Ecto neural progenitor cell (in vitro differentiated cells): ENCODE results near the gene ACADVL.

Experiments
- DNase-seq: peaks from one replicate; pipeline ENCODE4 v3.0.0-alpha.2; 2018; ENCODE audit warnings: low spot score

Gene ACADVL

DNA sequence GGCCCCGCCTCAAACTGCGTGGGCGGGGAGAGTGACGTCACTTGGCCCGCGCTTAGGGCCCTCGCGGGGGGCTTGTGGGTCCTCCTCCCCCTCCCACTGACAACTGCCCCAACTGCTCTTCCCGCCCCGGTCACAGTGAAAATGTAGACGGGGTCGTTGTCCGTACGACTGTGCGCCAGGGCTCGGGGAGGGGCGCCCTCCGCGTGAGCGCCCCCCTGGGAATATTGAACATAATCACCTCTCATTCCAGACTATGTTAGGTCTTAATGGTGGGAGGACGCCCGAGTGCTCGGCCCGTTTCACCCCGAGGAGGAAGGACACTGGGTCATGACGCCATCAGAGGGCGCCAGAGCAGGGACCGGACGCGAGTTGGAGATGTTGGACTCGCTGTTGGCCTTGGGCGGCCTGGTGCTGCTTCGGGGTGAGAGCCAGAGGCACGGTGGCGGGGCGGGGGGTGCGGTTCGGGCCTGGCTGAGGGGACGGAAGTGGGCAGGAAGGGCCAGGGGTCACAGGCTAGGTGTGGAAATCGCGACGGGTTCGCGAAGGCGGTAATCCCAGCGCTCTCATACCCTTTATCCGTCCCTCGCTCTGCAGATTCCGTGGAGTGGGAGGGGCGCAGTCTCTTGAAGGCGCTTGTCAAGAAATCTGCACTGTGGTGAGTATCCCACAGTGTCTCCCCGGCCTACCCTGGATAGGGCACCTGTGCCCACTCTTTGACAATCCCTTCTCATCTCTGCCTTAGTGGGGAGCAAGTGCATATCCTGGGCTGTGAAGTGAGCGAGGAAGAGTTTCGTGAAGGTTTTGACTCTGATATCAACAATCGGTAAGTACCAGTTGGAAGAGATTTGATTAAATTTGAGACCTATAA lies 32.7 kb downstream of the ACADVL start, which contains the start of gene ELP5:
TSS of gene ELP5 (plus strand) at position 40 of the 868 bp plus-strand sequence. CDS start at position 376, 336 bp downstream.
- DNase-seq = peak; percentile 99

DNA sequence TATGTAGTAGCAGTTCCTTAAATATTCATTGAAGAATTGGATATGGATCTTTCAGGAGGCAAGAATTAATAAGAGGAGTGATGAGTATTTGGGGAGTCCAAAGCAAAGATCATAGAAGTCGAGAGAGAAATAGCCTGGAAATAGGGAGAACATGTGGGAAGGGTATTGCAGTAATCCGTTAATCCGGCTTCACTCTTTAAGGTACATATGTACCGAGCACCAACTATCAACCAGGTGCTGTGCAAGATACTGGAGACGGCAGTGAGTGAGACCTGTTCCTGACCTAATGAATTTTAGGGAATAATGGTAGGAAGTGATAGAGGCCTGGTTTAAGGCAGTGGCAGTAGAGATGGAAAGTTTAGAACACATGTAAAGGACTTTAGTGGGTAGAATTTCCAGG lies 33.3 kb downstream of the ACADVL start:
- no peak for DNase-seq

DNA sequence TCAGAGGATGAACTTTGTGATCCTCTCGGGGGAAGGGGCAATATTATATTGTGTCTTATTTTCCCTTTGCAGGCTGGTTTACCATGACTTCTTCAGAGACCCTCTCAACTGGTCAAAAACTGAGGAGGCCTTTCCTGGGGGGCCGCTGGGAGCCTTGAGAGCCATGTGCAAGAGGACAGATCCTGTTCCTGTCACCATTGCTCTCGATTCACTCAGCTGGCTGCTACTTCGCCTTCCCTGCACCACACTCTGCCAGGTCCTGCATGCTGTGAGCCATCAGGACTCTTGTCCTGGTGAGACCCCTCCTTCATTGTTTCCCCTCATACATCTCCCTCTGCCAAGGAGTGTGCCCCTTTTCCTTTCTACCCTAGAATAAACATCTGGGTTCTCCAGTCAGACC lies 34.8 kb downstream of the ACADVL start:
- no peak for DNase-seq

DNA sequence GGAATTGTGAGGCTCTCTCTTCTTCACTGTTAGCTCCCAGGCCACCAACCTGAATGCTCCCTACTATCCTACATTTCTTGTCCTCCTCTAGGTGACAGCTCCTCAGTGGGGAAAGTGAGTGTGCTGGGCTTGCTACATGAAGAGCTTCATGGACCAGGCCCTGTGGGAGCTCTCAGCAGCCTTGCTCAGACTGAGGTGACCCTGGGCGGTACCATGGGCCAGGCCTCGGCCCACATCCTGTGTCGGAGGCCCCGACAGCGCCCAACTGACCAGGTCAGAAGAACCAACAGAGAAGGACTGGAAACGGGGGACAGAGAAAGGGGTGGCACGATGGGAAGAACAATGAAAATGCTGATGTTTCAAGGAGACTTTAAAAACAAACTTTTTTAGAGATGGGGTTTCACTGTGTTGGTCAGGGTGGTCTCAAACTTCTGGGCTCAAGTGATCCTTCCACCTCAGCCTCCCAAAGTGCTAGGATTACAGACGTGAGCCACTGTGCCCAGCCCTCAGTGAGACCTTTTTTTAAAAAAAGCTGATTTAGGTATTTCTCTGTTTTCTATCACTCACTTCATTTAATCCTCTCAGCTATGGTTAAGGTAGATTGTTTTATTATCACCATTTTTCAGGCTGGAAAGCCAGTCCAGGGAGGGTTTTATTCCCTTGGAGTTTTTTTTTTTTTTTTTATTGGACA lies 37.2 kb downstream of the ACADVL start:
- no peak for DNase-seq

DNA sequence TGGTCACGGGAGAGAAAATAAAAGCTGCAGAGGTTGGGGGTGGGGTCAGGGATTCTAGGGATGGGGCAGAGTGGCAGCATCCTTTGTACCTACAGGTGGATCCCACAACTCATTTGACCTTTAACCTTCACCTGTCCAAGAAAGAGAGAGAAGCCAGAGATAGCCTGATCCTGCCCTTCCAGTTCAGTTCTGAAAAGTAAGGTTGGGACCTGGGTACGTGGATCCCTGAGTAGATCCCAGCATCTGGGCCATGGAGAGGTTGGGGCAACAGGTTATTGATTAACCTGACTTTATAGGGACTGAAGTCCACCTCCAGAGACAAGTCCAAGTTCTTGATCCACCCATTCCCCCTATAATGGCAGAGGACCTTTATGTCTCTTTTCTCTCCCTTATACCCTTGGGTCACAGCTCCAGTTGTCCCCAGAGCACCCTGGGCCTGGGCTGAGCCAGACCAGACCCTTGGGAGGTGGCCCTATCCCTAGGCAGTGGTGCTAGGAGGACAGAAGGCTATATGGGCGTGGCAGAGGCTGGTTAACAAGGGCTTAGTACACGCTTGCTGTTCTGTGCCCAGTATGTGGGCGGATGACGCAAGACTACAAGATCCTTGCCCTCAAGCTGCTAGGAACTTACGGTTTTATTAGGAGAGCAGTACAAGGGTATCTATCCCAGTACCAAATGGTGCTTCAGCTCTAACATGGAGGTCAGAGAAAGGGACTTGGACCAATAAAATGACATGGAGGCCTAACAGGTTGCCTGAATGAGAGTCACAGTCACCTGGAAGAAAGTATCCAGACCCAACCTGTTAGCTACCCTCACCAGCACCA lies 39.2 kb downstream of the ACADVL start:
- DNase-seq = no peak

DNA sequence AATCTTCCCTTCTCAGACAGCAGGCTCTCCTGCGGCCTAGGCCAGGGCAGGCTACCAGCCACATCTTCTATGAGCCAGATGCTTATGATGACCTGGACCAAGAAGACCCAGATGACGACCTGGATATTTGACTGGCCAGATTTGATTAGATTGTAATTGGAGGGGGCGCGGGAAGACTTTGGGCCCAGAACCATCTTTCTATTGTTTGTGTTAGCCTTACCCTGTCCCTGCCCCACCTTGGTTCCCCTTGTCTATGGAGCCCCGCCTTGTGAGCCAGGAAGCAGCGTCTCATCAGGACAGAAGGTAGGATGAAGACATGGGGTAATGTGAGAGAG lies 39.8 kb downstream of the ACADVL start:
- no peak for DNase-seq

DNA sequence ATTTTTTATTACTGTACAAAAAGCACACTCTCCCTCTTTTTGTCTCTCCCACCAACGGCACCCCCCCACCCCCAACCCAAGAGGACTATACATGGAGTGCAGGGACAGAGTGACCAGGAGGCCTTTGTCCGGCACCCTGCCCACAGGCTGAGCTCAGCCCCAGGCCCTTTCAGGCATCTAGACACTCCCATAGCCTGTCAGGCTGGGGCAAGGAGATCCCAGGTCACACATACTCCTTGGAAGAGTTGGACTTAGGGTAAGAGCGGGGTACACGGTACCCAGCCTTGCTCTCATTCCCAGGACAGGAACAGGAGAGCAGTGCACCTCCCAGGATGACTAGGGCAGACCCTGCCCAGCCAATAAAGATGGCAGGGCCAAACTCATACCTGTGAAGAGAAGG lies 40.4 kb downstream of the ACADVL start:
- DNase-seq = no peak

DNA sequence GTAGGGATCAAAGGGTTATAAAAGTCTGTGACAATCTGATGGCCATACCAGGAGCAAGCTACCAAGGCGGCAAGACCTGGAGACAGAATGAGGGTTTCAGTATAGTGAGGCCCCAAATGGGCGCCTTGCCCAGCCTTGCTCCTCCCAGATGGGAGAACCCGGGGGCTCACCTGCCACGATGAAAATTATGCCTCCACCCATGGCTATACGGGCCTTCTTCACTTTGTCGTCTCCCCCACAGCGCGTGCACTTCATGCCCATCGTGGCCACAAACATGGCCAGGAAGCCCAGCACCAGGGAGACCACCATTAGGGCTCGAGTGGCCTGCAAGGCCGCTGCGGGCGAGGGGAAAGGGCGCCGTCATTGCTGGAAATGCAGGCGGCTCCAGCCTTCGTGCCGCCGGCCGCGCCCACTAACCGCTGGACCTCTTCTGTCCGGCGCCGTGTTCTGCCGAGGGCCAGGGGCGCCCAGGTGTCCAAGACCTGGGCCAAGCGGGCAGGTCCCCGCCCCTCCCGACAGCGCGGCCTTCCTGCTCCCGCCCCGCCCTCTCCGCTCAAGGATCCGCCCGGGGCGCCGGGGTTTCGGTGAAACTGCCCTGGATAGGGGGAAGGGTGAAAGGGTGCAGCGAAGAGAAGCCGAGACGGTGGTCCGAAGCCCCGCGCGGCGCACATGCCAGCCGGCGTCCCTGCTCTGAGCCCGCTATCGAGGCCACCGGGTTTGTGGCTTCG lies 41.1 kb downstream of the ACADVL start:
- DNase-seq = peak; percentile 82

DNA sequence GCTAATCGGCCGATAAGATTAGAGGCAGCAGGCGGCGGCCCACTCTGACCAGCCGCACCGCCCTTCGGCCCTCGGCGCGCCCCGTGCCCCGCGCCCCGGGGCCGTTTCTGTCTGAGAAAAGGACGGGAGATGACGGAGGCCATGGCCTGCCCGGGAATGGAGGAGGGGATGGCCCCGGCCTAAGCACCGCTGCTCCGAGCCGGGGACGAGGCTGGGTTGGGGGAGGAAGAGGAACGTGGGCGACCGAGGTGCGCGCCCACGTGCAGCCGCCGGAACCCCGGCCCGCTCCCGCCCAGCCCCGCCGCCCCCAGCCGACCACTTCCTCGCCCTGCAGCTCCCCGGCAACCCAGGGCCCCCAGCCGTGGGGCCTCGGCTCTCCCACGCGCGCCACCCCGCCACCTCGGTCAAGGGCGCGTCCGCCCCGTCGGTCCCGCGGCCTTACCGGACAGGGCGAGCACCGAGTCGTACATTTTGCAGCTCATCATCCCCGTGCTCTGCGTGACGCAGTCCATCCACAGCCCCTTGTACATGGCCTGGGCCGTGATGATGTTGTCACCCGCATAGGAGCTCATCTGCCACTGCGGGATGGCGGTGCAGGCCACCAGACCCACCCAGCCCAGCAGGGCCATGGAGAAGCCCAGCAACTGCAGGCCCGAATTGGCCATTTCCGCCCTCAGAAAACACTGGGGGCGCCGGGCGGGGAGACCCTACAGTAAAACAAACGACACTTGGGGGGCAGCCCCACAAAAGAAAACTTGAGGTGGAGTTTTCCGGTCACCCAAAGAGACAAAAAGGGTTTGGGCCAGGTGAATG lies 41.8 kb downstream of the ACADVL start:
- DNase-seq = peak; percentile 55

DNA sequence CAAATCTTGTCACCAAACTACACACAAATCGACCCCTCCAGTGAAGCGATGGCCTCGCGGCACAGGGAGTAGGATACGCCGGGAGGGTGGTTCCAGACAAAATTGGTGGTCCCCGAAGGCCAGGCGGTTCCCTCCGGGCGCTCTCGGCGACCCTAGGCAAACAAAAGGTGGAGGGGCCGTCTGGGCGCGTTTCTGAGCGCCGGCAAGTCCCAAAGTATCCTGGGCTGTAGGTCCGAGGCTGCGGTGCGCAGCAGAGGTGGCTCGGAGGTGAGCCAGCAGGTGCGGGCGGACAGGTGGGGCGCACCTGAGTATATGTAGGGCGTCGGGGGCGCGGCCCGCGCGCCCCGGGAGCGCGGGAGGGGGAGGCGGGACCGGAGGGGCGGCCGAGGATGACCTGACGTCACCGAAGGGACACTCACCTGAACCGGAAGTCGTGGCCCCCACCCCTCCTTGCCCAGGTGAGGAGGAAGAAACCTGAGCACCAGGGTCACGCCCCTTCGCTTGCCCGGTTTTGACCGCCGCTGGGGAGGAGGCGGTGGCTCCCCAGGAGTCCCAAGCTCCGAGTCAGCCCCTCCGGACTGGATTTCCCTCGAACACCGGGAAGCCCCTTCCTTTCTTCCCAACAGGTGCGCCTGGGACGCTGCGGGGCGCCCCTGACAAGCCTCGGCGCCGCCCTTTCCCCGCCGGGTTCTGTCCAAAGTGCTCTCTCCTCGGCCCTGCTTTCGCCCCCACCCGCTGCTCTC lies 42.6 kb downstream of the ACADVL start, which contains the start of gene CLDN7:
TSS of gene CLDN7 (minus strand) at position 287 of the 743 bp plus-strand sequence. CDS start 435 bp downstream, outside the sequence.
- peak; percentile 73 for DNase-seq

DNA sequence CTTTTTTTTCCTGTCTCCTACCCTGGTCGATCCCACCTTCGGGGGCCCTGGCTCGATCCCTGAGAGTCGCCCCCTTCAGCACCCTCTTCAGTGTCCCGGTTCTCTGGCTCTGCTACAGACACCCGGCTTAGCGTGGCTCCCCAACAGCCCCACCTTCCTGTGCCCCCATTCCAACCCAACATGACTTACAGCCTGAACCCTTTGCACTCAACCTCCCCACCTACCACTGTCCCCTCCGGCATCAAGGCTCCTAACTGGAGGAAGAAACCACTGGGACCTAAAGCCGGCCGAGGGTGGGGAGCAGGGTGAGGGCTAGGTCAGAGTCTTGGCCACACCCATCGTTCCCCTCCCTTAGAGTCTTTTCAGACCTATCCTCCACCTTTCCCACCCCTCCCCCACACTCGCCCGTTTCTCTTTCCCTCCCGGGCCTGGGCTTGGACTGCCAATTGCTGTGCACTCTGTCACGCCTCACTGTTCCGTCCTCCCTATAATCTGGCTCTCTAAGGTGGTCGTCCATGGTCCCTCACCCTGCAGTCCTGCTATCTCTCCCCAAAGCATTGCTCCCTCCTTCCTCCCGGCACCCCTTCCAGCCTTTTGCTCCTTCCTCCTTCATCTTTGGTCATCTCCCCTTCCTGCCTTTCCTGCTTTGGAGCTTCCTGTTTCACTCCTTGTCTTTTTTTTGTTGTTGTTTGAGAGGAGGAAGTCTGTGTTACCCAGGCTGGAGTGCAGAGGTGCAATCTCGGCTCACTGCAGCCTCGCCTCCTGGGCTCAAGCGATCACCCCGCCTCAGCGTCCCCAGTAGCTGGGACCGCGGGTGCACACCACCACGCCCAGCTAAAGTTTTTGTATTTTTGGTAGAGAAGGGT lies 43.4 kb downstream of the ACADVL start:
- no peak for DNase-seq

DNA sequence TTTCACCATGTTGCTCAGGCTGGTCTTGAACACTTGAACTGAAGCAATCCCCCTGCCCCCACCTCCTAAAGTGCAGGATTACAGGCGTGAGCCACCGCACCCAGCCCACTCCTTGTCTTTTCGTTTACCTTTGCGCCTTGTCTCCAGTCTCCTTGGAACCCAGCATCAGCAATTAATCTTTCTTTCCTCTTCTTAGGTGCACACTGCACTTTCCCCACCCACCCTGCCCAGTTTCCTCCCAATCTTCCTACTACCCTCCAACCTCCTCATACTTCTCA lies 44.0 kb downstream of the ACADVL start:
- DNase-seq = no peak

DNA sequence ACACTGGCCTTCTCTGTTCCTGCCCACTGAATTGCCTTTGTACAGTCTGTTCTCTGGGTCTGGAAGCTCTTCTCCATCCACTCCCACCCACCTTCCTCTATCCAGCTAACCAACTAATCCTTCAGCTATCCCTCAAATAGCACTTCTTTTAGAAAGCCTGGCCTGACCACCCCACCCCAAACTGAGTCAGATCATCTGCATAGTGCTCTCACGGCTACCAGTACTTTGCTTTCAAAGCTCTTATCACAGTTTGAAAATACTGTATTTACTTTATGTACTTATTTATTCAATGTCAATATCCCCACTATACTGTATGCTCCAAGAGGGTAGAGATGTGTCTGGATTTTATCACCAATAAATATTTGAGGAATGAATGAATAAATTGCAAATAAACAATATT lies 47.0 kb downstream of the ACADVL start:
- no peak for DNase-seq
